Superior temporal gyrus (tissue), 1 donor: ENCODE measurements around the gene PGM1.

ENCODE experiments used
- DNase-seq: peaks from one replicate; pipeline ENCODE4 v3.0.0-alpha.2; 2016; ENCODE audit errors: extremely low spot score

PGM1 gene

DNA sequence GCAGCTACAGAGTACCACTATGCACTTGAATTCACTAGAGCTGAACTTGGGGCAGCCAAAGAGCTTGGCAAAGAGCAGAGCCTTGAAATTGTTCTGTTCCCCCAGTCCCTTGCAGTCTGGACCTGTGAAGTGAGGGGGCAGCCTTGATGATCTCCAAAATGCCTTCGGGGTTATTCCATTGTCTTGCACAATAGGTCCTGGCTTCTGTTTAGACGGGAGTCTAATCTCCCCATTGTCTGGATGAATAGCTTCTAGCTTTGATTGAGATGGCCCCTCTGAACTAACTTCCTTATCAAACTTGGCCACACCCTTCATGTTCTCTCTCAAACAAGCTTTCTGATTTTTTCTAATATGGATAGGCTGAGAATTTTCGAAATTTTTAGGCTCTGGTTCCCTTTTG is 72.6 kb downstream of the PGM1 start:
- DNase-seq = no peak

- no peak for DNase-seq
Observed at GRCh38 chr1:63668298-63668697, 75.1 kb downstream of the PGM1 start.

- DNase-seq = no peak
Observed at GRCh38 chr1:63669151-63669961, 76.1 kb downstream of the PGM1 start.

- no peak for DNase-seq
Observed at GRCh38 chr1:63670164-63670563, 77.0 kb downstream of the PGM1 start.

GRCh38 chr1:63671514-63671913 is 78.3 kb downstream of the PGM1 start:
- no peak for DNase-seq

GRCh38 chr1:63674238-63674864 is 81.1 kb downstream of the PGM1 start:
- peak; percentile 69 for DNase-seq

DNA sequence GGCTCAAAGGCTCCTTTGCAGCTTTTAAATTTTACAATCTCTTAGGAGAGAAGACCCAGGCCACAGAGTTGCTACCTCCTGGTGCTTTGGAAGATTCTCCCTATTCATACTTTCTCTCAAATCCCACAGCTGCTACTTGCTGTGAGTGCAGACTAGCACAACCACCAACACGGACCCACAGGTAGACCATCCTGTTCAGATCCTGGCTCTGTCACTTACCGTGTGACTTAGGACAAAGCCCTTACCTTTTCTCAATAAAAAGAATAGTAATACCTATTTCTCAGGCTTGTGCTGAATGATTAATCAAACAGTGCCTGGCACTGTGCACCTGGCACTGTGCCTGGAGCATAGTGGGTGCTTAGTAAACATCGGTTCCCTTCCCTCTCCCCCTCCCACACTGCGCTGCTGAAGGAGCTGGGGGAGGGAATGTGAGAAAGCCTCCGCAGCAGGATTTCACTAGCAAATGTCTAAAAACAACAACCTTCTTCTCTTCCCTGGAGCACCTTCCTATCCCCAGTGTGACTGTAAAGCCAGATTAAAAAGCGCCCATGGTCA is 81.7 kb downstream of the PGM1 start:
- no peak for DNase-seq

DNA sequence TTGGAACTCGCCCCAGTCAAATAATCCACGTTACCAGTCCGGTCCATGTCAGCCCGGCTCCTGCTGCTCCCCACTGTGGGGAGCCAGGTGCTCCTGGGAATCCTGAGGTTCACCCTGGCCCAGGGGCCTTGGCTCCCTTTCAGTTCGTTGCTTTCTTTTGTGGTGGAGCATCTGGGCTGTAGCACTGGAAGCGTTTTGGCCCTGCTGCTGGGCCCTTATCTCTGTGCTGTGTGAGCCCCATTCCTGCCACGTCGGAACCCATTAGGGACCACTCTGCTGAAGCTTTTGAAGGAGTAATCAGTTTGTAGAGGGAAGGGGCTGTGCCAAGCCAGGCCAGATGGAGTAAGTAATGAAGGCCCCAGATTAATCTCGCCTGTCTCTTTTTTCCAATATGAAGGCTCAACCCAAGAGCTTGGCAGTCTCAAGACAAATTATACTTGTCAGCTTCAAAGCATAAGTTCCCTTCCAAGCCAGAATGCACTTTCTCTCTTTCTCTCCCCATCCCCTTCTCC is 82.3 kb downstream of the PGM1 start:
- no peak for DNase-seq

DNA sequence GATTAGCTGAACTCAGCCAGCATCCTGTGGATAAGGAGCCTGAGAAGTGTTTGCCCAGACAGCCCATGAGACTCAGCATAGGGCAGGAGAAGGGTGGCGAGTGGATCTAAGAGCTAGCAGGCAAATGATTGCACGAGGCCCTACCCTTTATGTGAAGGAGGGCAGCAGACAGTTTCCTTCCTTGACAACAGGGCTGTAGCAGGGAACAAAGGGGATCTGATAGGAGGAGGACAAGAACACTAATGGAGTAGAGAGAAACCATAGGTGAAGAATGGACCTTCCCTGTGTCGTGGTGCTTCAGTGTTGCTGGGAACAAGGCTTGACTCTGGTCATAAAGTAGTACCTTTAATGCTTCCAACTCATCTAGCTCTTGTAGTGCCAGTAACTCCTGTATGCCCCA is 84.3 kb downstream of the PGM1 start:
- no peak for DNase-seq

DNA sequence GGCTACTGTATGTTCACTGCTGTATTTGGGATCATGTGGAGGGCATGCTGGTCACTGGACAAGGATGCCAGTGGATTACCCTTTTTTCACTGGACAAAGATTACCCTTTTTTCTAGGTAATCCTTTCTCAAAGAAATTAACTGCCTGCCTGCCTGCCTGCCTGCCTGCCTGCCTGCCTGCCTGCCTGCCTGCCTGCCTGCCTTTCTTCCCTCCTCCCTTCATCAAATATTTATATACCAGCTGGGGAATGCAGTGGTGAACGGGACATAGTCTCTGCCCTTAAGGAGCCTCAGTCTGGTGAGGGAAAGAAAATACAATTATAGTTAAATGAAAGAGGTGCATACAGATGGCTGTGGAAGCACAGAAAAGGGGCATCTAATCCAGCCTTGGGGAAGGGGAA is 85.0 kb downstream of the PGM1 start:
- no peak for DNase-seq

DNA sequence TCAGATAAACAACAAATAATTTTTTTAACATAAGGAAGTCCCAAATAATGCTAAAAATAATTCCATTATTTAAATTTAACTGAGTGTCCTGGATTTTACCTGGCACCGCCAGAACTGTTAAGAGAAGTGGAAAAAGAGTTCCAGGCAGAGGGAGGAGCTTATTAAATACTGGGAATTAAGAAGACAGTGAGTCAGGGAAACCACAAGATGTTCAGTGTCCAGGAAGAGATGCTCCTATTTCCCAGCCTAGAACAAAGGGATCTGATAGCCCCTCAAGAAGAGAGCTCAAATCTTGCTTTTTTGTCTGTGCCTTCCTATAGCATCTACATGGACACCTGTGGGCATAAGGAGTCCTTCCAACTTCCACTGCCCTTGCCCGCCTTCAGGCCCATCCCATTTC is 85.9 kb downstream of the PGM1 start:
- DNase-seq = no peak

GRCh38 chr1:63679589-63679988 is 86.4 kb downstream of the PGM1 start:
- DNase-seq = no peak

DNA sequence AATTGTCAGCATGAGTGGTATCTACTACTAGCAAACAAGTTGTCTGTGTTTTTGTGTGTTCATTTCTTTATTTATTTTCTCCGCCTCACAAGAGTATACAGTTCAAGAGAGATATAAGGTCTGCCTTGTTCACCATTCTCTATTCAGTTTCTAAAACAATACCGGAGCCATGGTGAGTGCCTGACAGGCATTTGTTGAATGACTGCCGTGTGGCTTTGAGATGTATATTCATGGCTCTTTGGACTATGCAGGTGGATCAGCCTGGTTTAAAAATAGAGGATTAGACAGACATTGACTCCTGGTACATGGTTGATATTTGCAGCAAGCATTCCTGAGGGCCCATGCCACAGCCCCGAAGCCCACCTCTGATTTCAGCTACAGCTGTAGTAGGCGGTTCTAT is 89.7 kb downstream of the PGM1 start:
- DNase-seq = no peak

DNA sequence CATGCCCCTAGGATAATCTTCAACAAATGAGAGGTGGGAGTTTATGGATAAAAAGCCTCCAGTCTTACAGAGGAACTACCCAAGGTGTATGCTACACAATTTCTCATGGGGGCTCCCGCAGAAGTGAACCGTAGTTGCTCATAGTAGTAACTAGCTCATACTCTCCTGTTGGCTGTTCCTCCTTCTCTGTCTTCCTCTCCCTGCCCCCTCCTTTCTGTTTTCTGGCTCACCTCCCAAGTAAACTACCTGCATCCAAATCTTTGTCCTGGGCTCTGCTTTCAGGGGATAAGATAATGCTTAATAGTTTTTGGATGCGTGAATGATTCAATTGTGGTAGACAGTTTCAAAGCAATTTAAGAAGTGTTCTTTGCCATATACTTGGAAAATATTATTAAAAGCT is 90.5 kb downstream of the PGM1 start:
- DNase-seq = no peak

DNA sequence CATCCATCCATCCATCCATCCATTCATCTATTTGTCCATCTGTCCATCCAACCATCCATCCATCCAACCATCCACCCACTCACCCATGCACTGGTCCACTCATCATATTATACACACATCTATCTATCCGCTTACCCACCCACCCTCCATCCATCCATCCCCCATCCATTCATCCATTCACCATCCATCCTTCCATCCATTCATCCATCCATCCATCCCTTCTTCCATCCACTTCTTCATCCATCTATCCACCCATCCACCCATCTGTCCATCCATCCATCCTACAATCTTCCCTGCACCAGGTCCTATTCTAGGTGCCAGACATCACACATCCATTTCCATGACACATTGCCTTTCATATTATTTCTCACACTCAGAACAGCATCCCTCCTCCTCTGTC is 93.5 kb downstream of the PGM1 start:
- no peak for DNase-seq

DNA sequence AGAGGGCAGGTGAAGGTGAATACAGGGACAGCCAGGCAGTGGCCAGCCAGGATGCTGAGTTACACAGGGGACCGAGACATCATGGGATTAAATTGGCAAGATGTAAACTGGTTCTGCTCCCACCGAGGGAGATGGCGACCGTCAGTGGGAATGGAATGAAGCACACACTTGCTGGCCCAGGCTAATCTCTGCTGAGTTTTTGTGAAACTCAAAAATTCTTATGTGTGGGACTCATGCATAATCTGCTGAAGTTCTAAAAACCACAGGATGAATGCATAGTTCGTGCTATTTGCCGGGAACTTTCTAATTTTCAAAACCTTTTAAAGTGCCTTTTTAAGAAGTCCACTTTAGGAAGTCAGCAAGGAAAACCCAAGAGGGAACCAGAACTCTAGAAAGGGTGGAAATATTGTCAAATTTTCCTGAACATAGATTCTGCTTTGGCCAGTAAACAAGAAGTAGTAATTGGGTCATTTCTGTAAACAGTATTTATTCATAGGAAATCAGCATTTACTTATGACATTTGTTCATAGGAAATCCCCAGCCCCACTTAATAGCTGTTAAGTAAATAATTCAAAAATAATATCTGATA is 95.2 kb downstream of the PGM1 start:
- no peak for DNase-seq

DNA sequence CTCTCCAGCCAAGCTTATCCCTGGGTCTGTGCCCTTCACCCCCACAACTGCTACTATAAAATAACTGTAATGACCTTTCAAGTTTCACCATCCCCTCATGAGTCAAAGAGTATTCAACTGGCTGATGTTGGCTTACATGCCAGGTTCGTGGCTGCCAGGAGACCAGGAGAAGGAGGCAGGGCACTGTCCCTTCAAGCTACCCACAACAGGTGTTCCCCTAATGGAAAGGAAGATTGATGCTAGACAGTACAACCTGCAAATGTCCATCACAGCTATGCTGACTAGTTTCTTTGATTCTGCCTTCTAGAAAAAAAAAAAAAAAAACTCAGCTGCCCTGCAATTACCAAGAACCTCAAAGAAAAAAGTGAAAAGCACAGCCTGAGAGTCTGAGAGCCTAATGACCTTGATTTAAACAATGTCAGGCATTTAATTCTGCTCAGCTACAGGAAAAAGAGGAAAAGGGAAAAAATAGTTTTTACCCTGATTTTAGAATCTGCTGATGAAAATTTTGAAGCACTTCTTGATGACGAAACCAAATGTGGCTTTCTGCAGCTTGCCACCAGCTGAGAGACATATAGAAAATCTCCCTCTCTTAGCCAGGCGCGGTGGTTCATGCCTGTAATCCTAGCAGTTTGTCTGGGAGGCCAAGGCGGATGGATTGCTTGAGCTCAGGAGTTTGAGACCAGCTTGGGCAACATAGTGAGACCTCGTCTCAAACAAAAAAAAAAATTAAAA is 97.9 kb downstream of the PGM1 start:
- no peak for DNase-seq

GRCh38 chr1:63691701-63692425 is 98.7 kb downstream of the PGM1 start:
- DNase-seq = peak; percentile 93

DNA sequence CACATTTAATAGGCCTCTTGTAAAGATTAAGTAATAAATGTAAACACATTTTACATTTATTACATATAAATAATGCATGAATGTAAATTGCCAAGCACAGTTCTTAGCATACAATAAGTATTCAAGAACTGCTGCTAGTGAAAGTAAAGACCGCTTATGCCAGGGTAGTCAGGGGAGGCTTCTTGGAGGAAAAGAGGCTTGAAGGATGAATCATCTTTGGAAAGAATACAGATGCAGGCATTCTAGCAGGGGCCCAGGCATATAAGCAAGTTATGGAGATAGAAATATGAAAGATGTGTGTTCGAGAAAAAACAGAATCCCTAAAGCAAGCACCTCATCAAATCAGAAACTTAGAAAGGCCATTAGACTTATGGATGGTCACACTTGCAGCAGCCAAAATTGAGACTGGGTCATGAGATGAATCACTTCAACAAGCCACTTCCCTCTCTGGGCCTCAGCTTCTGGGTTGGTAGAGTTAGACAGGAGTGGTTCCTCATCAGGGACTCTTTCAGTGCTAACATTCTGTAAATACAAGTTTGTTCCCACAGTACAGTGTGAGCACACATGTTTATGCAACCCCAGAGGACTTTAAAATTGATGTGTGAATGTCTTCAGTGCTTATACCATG is 100.8 kb downstream of the PGM1 start:
- DNase-seq = no peak

DNA sequence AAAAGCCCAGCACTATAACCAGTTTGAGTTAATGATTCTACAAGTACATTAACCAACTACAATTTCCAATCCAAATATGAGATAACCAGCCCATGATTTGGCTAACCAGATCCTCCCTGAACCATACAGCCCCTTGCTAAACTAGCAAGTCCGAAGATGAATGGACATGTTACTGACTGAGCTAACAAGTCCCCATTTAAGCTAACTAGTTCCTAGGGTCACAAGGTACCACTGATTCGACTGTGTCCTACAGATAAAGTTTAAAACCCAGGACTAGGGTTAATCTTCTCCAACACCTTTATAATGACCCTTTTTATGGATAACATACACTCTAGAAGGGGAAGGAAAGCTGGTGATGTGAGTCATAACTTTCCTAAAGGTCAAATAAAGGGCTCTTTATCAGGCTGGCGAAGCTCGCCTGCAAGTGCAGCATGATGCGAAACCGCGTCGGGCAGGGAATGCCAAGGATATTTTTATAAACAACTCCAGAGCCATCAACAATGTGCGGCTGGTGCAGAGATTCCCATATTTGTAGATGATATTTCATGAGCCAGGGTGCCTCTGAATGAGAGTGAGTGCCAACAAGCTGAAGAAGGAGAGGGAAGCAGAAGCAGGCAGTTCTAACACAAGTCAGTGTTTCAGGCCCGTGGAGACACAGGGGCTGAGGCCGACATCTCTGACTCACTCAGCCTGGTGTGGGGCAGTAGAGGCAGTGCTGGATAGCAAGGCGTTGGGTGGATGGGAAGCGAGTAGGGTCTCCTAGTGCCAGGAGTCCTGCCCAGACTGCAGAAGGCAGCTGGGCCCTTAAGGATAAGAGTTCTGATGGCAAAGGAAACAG is 105.0 kb downstream of the PGM1 start:
- peak; percentile 38 for DNase-seq
